GM21526 (cell line): ENCODE results near the gene LBX2.
A peak's percentile ranks its signal among the peaks of the same experiment; 100 is the strongest.
"Not testable (repeated sequence)": the region's sequence is repeated elsewhere in the genome, so short reads cannot be mapped to it uniquely, and the experiment has no call there.

Experiments
- ATAC-seq: cut with Tn5 transposase; IDR thresholded peaks from one replicate; pipeline ENCODE4 v1.9.1; 2021; ENCODE audit warnings: moderate library complexity; ENCODE audit not compliant: unreplicated experiment, low FRiP score

The LBX2 gene

DNA sequence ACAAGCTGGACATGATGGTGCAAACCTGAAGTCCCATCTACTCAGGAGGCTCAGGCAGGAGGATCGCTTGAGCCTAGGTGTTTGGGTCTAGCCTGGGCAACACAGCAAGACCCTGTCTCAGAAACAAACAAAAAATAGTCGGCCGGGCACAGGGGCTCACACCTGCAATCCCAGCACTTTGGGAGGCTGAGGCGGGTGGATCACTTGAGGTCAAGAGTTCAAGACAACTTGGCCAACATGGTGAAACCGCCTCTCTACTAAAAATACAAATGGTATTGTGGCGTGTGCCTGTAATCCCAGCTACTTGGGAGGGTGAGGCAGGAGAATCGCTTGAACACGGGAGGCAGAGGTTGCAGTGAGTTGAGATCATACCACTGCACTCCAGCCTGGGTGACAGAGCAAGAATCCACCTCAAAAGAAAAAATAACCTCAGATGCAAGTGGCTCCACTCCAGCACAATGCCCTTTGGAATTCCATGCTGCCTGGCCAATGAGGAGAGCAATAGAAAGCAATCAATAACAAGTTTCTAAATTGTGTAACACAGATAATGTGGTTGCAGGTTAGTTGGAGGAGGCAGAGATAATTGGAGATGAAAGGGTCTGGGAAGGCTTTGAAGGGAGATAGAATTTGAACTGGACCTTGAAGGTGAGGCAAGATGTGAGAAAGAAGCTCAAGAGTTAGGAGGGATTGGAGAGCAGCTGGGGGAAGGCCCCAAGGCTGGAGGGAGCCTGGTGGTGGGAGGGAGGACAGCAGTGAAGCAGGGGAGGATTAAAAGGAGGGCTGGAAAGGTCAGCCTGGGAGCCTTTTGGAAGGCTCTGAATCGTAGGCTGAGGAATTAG lies 10.5 kb downstream of the LBX2 start:
- no peak for ATAC-seq

DNA sequence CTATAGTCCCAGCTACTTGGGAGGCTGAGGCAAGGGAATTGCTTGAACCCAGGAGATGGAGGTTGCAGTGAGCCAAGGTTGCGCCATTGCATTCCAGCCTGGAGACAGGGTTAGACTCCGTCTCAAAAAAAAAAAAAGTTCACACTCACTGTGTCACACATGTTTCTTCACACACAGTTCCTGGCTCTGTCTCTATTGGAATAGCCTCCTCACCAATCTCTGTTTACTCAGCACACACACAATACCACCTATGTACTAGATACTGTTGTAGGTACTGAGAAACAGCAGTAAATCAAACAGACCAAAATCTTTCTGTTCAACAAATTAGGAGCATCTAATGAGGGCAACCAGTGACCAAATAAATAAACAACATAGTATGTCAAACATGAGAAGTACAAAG lies 13.3 kb downstream of the LBX2 start:
- no peak for ATAC-seq

DNA sequence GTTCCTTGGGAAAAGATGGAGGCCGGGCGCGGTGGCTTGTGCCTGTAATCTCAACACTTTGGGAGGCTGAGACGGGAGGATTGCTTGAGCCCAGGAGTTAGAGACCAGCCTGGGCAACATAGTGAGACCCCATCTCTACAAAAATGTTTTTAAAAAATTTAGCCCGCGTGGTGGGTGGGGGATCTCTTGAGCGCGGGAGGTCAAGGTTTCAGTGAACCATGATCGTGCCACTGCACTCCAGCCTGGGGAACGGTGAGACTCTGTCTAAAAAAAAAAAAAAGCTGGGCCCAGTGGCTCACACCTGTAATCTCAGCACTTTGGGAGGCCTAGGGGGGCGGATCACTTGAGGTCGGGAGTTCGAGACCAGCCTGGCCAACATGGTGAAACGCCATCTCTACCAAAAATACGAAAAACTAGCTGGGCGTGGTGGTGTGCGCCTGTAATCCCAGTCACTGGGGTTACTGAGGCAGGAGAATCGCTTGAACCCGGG lies 15.7 kb downstream of the LBX2 start:
- not testable (repeated sequence) for ATAC-seq

DNA sequence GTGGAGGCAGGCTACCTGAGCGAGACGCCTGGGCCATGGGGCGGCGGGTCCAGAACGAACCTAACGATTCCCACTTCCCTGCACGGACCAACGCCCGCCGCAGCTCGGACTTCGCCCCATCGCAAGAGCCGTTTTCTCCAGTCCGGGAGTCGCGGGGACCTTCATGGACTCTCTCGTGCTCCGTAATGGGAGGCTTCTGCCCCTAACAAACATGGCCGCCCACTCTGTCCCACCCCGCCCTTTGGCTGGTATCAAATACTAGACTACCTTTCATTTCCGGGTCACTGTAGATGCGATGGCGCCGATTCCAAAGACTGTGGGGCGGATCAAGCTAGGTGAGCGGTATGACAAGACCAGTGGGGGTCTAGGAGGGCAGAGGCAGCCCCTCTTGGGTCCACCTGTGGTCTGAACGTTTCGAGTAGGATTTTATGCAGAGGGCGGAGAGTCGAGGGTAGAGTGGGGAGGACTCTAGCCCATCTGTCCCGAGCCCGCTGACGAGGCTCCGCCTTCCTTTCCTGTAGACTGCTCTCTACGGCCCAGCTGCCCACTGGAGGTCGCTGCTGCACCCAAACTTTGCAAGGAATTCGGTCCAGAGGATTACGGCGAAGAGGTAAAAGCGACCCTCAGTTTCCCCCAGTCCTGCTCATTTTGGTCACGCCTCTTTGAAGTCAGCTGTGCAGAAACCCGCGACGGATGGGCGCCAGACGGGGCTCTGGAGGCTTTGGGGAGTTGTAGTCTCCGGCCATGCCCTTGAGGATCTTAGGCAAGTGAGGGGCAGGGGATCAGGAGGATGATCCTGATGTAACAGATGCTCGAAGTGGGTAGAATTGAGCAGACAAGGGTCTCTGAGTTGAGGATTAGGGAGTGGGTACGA lies 16.4 kb downstream of the LBX2 start, which contains the start of the genes CCDC142 and TTC31:
Gene CCDC142, minus strand, starts transcription at position 198 of the 874 bp plus-strand sequence. Its CDS starts 161 bp downstream, at position 37.
Gene TTC31, plus strand, starts transcription at position 281 of the 874 bp plus-strand sequence. Its CDS starts 15 bp downstream, at position 296.
- ATAC-seq, result peak; percentile 84

DNA sequence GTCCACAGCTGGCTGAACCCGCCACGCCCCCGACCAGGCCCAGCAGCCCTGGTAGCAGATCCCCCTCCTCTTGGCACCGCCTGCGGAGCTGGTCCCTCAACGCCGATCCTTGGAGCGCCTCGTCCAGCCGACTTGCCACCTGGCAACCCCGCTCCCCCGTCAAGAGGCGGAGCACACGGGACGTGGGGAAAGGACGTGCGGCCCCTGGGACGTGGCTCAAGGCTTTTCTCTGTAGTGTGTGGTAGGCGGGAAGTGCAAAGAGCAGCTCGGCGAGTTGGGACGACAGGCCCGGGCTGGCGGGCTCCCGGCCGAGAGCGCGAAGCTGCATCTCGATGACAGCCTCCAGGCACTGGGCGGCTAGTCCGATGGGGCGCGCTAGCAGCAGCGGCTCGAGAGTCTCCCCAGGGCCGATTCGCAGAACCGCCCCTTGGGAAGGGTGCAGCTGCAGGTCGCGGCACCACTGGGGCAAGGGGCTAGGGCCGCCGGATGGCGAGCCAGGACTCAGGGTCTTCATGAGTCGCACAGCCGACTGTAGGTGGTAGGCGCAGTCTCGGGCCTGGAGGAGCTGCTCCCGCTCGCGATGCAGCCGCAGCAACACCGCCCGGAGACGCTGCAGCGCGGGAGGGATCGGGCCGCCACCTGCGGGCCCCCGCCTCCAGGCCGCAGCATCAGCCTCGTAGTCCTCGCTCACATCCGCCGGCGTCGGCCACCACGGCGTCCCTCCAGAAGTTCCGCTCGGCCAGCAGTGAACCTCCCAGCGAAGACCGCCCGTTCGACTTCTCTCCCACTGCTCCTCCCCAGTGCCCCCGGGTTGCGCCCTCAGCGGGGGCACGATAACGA lies 17.2 kb downstream of the LBX2 start:
- peak; percentile 31 for ATAC-seq

DNA sequence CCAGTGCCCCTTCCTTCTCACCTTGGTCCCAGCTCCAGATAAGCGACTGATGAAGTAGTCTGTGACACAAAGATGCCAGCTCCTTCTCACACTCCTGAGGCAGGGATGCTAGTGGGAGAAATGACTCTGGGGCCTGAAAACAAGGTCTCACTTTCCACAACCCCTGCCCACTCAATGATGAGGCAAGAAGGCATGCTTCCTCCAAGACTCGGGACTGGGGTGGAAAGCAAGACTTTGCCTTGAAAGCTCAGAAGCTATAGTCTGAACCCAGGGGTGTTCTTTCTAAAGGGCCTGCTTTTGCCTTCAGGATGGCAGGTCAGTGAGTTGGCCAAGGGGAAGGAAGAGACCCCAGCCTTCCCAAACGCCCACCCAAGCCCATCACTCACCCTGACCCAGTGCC lies 18.0 kb downstream of the LBX2 start:
- no peak for ATAC-seq

DNA sequence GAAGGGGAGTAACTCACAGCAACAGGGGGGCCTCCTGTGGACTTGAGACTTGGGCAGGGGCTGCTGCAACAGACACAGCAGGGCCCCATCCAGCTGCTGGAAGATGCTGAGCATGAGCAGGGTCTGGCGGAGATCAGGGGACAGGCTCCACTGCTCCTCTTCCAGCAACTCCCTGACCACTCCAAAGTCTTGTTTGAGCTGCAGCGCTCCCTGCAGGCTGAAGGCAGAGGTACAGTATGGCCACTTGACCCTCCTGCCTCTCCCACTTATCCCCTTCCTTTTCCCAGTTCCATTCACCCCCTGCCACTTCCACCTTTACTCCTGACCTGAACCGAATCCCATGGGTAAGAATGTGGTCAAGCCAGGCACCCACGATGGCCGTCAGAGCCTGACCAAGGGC lies 24.5 kb downstream of the LBX2 start:
- no peak for ATAC-seq

DNA sequence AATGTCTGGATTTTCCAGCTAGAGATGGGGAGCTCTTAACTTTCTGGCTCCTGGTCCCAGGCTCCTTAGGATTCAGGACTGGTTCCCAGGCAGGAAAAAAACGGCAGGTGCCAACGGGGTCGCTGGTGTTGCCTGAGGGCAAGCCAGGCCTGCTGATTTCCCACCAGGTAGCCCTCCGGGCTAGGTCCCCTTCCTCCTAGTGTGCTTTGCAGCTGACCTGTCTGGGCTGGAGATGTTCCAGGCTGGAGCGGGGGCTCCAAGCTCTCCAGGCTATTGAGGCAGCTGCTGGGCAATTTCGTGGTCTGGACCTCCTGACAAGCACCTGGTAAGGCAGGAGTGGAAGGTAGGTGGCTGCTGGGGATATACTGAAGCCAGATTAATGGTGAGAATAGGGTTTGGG lies 24.9 kb downstream of the LBX2 start:
- ATAC-seq, result no peak

DNA sequence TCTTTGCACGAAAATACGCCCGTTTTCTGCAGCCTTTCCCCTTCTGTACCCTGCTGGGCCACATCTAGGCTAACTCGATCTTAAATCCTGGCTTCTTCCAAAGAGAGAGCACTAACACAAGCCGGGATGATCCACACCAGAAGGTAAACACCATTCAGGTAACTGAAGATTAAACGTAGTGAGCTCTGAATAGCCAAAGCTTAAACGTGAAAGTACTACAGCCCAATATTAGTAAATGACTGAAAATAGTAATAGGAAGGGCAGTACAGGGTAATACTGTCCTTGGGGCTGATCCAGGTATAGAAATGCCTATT lies 26.5 kb downstream of the LBX2 start:
- ATAC-seq, result no peak

DNA sequence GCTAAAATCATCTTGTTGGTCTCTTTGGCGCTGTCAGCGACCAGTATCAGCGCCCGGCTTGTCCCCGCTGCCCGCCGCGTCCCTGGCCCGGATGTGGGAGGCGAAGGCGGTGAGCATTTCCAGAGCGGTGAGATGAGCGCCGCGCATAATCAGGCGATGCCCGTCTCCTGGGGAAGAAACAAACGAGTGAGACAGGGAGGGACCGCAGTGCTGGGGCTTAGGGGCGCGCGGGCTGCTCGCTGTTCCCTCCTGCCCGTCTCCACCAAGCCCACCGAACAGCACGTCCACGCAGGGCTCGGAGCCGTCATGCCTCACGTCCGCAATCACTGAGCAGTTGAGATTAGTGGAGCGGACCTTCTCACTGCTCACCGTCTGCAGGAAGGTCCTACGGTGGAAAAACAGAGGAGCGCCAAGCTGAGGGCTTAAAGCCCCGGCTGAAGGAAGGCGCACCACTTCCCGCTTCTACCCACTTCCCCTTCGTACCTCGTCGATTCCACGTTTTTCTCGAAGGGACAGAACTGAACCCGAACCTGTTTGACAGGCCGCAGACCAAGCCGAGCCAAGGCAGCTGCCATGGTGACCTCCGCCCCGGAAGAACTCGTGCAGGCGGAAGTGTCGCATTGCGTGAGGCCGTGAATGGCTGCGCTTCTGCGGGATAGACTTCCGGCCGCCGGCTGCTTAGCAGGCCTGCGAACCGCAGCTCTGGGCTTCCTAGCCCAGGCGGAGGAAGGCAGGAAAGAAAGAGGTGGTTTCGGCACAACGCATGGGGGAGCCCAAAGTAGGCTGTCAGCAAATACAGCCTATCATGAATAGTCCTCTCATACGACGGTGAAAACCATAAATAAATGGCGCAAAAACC lies 27.1 kb downstream of the LBX2 start, which contains the start of gene MRPL53:
Gene MRPL53, minus strand, starts transcription at position 595 of the 859 bp plus-strand sequence. Its CDS starts 20 bp downstream, at position 575.
- peak; percentile 70 for ATAC-seq

DNA sequence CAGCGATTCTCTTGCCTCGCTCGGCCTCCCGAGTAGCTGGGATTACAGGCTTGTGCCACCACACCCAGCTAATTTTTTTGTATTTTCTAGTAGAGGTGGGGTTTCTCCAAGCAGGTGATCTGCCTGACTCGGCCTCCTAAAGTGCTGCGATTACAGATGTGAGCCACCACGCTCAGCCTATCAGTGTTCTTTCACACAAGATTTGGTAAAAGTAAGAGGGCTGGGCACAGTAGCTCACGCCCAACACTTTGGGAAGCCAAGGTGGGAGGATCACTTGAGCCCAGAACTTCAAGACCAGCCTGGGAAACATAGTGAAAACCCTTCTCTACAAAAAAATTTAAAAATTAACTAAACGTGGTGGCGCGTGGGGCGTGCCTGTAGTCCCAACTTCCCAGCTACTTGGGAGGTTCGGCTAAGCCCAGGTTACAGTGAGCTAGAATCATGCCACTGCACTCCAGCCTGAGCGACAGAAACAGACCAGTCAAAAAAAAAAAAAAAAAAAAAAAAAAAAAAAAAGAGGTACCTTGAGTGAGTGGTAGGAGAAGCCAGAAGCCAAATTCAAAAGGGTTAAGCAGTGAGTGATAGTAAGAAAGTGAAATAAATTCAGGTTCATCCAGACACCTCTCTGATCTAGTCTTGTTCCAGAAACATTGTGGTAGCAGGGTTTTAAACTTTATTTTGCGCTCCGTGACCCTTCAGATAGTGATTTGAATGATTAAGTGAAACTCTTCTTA lies 27.9 kb downstream of the LBX2 start:
- no peak for ATAC-seq

DNA sequence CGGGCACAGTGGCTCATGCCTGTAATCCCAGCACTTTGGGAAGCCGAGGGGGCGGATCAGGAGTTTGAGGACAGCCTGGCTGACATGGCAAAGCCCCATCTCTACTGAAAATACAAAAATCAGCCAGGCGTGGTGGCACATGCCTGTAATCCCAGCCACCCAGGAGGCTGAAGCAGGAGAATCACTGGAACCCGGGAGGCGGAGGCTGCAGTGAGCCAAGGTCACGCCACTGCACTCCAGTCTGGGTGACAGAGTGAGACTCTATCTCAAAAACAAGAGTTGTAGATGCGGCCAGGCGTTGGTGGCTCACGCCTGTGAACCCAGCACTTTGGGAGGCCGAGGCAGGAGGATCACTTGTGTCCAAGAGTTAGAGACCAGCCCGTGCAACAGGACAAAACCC lies 28.7 kb downstream of the LBX2 start:
- ATAC-seq, result not testable (repeated sequence)

DNA sequence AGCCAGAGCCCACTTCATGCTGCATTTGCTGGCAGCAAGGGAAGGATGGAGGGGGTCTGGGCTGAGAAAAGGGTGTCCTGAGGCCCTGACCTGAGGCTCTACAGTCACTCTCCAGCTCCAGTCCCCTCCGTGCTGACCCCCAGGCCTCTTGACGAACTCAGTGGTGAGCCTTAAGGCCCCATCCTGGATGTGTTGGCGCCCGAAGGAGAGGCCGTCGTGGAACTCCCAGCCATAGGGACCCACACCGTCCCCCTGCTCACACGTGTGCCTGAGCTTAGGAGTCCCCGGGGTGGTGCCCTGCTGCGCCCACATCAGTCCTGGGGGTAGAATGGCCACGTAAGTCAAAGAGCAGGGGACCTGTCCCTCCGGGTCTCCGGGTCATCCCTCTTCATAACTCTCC lies 35.0 kb downstream of the LBX2 start:
- ATAC-seq, result no peak

DNA sequence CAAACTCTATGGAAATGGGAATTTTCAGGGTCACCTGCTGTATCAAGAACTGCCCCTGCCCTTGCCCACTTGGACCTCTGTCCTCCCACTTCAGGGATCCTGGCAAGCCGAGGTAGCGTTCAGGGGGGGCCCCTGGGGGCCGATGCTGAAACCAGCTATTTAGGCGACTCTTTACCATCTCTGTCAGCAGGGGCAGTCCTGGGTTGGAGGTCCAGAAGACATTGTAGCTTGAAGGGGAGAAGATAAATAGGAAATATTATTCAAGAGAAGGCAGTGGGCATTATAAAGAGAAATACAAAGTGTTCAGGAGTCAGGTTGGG lies 36.7 kb downstream of the LBX2 start:
- ATAC-seq, result no peak

DNA sequence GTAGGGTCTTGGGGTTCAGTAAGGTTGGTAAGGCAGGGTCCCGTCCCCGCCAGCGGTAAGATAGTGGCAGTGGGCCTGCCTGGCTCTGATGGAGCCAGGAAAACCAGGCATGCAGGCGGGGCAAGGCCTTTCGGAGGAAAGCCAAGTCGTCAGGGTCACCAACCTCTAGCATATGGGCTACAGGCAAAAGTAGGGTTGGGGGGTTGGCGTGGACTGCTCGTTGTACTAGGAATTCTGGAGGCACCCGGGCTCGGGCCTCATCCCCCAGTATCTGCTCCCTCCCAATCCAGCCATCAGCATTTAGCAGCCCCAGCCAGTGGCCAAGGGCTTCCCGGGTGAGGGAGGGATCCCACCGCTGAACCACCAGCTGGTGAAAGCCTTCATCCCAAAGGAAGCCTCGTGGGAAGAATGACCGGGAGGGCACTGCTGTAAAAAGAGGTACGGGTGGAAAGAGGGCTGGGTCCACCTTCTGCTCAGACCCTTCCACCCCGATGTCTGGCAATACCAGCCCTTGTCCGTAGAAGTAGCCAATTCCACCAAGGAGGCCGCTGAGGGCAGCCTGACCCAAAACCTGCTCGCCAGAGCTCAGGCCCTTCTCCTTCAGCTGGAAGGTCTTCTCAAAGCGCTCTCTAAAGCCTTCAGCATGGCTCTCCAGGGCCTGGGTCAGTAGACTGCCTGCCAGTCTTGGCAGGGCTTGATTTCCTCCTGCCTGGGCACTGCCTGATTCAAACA lies 37.2 kb downstream of the LBX2 start:
- ATAC-seq, result no peak

DNA sequence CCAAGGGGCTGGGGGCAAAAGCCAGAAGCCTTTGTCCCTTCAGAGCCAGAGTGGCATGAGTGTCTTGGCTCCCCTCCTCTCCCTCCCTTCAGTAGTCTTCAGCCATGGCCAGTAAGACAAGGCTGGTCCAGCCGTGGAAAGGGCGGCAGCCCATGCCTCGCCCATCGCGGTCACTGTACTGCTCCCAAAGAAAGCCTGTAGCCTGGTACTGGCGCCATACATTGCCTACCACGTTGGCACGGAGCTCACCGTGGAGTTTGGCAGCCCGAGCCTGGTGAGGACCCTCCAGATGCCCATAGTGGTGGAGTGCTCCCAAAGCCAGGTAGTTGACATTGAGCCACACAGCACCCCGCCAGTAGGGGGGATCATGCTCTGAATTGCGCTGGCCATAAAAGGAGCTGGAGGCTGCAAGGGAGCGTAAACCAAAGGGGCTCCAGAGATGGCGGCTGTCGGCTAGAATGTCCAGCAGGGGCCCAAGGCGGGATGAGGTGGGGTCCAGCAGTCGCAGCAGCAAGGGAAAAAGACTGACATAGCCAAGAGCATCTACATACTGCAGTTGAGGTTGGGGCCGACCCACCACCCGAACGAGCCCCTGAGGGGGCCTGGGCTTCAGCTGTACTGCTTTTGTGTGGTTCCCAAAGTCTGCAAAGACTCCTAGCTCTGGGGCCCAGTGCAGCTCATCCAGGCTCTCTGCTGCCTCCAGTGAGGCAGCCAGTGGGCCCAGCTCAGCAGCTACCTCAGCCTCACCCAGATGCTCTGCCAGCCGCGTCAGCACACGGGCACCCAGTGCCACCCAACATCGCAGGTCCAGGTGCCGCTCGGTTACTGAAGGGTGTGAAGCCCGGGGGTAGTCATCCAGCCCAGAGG lies 38.0 kb downstream of the LBX2 start:
- ATAC-seq, result no peak

DNA sequence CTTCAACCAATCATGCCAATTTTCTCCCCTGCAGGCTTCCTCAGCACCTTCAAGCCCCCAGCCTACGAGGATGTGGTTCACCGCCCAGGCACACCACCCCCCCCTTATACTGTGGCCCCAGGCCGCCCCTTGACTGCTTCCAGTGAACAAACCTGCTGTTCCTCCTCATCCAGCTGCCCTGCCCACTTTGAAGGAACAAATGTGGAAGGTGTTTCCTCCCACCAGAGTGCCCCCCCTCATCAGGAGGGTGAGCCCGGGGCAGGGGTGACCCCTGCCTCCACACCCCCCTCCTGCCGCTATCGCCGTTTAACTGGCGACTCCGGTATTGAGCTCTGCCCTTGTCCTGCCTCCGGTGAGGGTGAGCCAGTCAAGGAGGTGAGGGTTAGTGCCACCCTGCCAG lies 39.2 kb downstream of the LBX2 start:
- ATAC-seq, result not testable (repeated sequence)
